Measurements from ENCODE around the gene OBSCN.

GRCh38 chr1:228216371-228217320 is 8.8 kb downstream of the OBSCN start:
- TF ChIP-seq CTCF (IDR thresholded peaks at IDR 0.05; ENCODE audit: low read length) (no peak), EZH2 (IDR thresholded peaks at IDR 0.05; ENCODE audit: borderline replicate concordance, low read length) (no peak)
